ENCODE results near the gene PRRG4.

GRCh38 chr11:32870676-32871075 lies 40.9 kb downstream of the PRRG4 start:
- TF ChIP-seq CTCF (IDR thresholded peaks at IDR 0.05) (no peak), POLR2A (IDR thresholded peaks at IDR 0.05) (no peak)
